GM19099 (cell line): ENCODE measurements around the gene LHCGR.

Source experiments
- POLR2A ChIP-seq: IDR thresholded peaks from 3 replicates; pipeline ENCODE4 v1.6.1; 2011; ENCODE audit warnings: low read depth; ENCODE audit not compliant: insufficient read length; ENCODE audit errors: extremely low read depth

Gene LHCGR

GRCh38 chr2:48694149-48694548 is 61.4 kb downstream of the LHCGR start:
- TF ChIP-seq POLR2A, result no peak

GRCh38 chr2:48693645-48694044 is 61.9 kb downstream of the LHCGR start:
- TF ChIP-seq POLR2A, result no peak

GRCh38 chr2:48693066-48693465 is 62.5 kb downstream of the LHCGR start:
- TF ChIP-seq POLR2A, result no peak

- no peak for TF ChIP-seq POLR2A
Observed at GRCh38 chr2:48691935-48692691, 63.4 kb downstream of the LHCGR start.

- no peak for TF ChIP-seq POLR2A
Observed at GRCh38 chr2:48685126-48685525, 70.4 kb downstream of the LHCGR start.

- TF ChIP-seq POLR2A, result no peak
Observed at GRCh38 chr2:48677450-48677849, 78.1 kb downstream of the LHCGR start.

GRCh38 chr2:48674933-48675332 is 80.6 kb downstream of the LHCGR start:
- TF ChIP-seq POLR2A, result no peak

GRCh38 chr2:48673581-48673980 is 81.9 kb downstream of the LHCGR start:
- no peak for TF ChIP-seq POLR2A

- TF ChIP-seq POLR2A, result no peak
Observed at GRCh38 chr2:48668992-48669391, 86.5 kb downstream of the LHCGR start.

- no peak for TF ChIP-seq POLR2A
Observed at GRCh38 chr2:48651158-48651790, 104.2 kb downstream of the LHCGR start.

- TF ChIP-seq POLR2A, result no peak
Observed at GRCh38 chr2:48638261-48638660, 117.3 kb downstream of the LHCGR start.
